Neural progenitor cell (in vitro differentiated cells): ENCODE data around the gene BORCS8. TPM values are rescaled to one million over a fixed set of nuclear protein-coding genes. Genes with fewer than 3 reads are reported as not detected.

Experiments
- DNase-seq: peaks from one replicate; pipeline ENCODE4 v3.0.0-alpha.2; 2016; ENCODE audit warnings: low spot score
- H2AFZ ChIP-seq: fragments of 200-600 bp; sonication (generic); replicated peaks from 2 replicates; pipeline ENCODE4 v1.6.1; 2016; ENCODE audit warnings: antibody characterized with exemption
- H3F3A ChIP-seq: fragments of 200-600 bp; sonication (generic); 2 replicates; pipeline ENCODE4 v1.6.1; 2016; ENCODE audit warnings: antibody characterized with exemption, low read depth
- H3K27ac ChIP-seq: fragments of 200-600 bp; sonication (generic); 2 replicates; pipeline ENCODE4 v1.5.1; 2016; ENCODE audit warnings: mild to moderate bottlenecking
- H3K27me3 ChIP-seq: fragments of 200-600 bp; sonication (generic); 2 replicates; pipeline ENCODE4 v1.6.1; 2016; ENCODE audit warnings: mild to moderate bottlenecking, moderate library complexity
- H3K36me3 ChIP-seq: fragments of 200-600 bp; sonication (generic); 2 replicates; pipeline ENCODE4 v1.5.1; 2016
- H3K4me1 ChIP-seq: fragments of 200-600 bp; sonication (generic); 2 replicates; pipeline ENCODE4 v1.6.1; 2016; ENCODE audit warnings: mixed run types
- H3K4me2 ChIP-seq: fragments of 200-600 bp; sonication (generic); 2 replicates; pipeline ENCODE4 v1.6.1; 2016
- H3K4me3 ChIP-seq: fragments of 200-600 bp; sonication (generic); 2 replicates; pipeline ENCODE4 v1.5.1; 2016
- H3K79me2 ChIP-seq: fragments of 200-600 bp; sonication (generic); 2 replicates; pipeline ENCODE4 v1.6.1; 2016; ENCODE audit warnings: low read depth
- H3K9ac ChIP-seq: fragments of 200-600 bp; sonication (generic); 2 replicates; pipeline ENCODE4 v1.6.1; 2016
- H3K9me3 ChIP-seq: fragments of 200-600 bp; sonication (generic); 2 replicates; pipeline ENCODE4 v1.5.1; 2016; ENCODE audit warnings: low read depth
- H4K20me1 ChIP-seq: fragments of 200-600 bp; sonication (generic); 2 replicates; pipeline ENCODE4 v1.6.1; 2016; ENCODE audit warnings: low read depth
- H3K27ac Mint-ChIP-seq: 3 replicates; pipeline ENCODE4 v1.8.0; 2021; ENCODE audit warnings: mixed read lengths
- H3K27me3 Mint-ChIP-seq: 2 replicates; pipeline ENCODE4 v1.8.0; 2022; ENCODE audit warnings: low read depth, mild to moderate bottlenecking, inconsistent platforms, moderate library complexity, mixed read lengths; ENCODE audit not compliant: insufficient read depth
- H3K36me3 Mint-ChIP-seq: 3 replicates; pipeline ENCODE4 v1.8.0; 2021; ENCODE audit warnings: mixed read lengths
- H3K4me1 Mint-ChIP-seq: 3 replicates; pipeline ENCODE4 v1.8.0; 2021; ENCODE audit warnings: mixed read lengths
- H3K4me3 Mint-ChIP-seq: 3 replicates; pipeline ENCODE4 v1.8.0; 2021; ENCODE audit warnings: mild to moderate bottlenecking, moderate library complexity, mixed read lengths
- H3K9me3 Mint-ChIP-seq: 3 replicates; pipeline ENCODE4 v1.8.0; 2020; ENCODE audit warnings: mixed read lengths
- EZH2 ChIP-seq: fragments of 200-600 bp; sonication (generic); IDR thresholded peaks from 2 replicates; pipeline ENCODE4 v1.6.1; 2017; ENCODE audit warnings: antibody characterized with exemption, mild to moderate bottlenecking, moderate library complexity
- EZH2phosphoT487 ChIP-seq: fragments of 200-600 bp; sonication (generic); IDR thresholded peaks from 2 replicates; pipeline ENCODE4 v1.6.1; 2017; ENCODE audit warnings: antibody characterized with exemption
- total RNA-seq: library from RNA; depleted of rRNA; stranded (reverse); fragments of >200 nt; gene quantifications from 2 replicates; pipeline ENCODE4 v1.2.3, GENCODE V29; 2015; ENCODE audit warnings: low replicate concordance
- TF ChIP-seq, protein P1 (sequence below): fragments of 200-600 bp; sonication (generic); IDR thresholded peaks from 2 replicates; pipeline ENCODE4 v1.5.1; 2017; ENCODE audit warnings: antibody characterized with exemption, mild to moderate bottlenecking

BORCS8 gene
- total RNA-seq, 1 donor from 2014 or later: 6.3 TPM

DNA sequence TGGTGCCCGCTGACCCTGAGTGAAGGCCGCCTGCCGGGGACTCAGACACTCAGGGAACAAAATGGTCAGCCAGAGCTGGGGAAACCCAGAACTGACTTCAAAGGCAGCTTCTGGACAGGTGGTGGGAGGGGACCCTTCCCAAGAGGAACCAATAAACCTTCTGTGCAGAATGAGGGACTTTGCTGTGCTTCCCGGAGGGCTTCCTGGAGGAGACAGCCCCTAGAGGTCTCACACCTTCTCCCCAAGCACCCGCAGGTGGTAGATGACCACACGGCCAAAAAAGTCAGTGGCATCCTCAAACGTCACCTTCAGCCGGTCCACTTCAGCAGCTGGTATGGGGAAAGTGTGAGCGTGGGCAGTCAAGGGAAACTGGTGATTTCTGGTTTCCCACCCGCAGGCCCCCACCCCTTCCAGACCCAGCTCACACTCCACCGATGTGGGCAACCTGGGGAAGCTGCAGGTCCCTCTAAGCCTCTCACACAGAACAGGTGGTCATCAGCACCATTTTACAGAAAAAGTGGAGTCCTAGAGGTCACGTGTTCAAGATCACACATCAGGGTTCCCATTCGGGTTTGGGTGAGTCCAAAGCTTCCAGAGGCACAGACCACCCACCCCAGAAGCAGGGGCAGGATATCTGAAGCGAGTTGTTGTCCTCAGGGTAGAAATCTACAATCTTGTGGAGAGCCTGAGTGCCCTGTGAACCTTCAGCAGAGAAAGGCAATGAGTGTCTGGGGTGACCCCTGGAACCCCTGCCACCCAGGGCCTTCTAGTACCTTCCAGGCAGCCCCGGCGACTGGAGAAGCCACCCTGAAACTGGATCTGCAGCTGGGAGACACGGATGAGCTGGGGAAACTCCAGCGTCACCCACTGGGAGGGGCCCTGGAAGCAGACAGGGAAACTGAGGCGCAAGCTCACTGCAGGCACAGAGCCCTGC, 10.0 kb upstream of the BORCS8 start:
- Mint-ChIP-seq H3K27me3 (peaks cover 12% of the 10 kb centered on the region), H3K4me3 (peak overlapping the region; percentile 90), H3K36me3 (peaks cover 12% of the 10 kb centered on the region), H3K9me3 (no peaks in the 10 kb centered on the region), H3K27ac (no peak overlapping the region), H3K4me1 (peaks cover 14% of the 10 kb centered on the region)
- TF ChIP-seq EZH2 (no peak), EZH2phosphoT487 (no peak)
- TF ChIP-seq, protein P1, sequence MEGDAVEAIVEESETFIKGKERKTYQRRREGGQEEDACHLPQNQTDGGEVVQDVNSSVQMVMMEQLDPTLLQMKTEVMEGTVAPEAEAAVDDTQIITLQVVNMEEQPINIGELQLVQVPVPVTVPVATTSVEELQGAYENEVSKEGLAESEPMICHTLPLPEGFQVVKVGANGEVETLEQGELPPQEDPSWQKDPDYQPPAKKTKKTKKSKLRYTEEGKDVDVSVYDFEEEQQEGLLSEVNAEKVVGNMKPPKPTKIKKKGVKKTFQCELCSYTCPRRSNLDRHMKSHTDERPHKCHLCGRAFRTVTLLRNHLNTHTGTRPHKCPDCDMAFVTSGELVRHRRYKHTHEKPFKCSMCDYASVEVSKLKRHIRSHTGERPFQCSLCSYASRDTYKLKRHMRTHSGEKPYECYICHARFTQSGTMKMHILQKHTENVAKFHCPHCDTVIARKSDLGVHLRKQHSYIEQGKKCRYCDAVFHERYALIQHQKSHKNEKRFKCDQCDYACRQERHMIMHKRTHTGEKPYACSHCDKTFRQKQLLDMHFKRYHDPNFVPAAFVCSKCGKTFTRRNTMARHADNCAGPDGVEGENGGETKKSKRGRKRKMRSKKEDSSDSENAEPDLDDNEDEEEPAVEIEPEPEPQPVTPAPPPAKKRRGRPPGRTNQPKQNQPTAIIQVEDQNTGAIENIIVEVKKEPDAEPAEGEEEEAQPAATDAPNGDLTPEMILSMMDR: no peak
- peaks cover 33% of the 10 kb centered on the region for H3K27me3 ChIP-seq
- peak overlapping the region; percentile 60 for H3K4me3 ChIP-seq
- no peak overlapping the region for H3K9ac ChIP-seq
- no peaks in the 10 kb centered on the region for H3K9me3 ChIP-seq
- no peaks in the 10 kb centered on the region for H3K79me2 ChIP-seq
- H4K20me1 ChIP-seq: peaks cover 4% of the 10 kb centered on the region
- H3K4me2 ChIP-seq: peak overlapping the region; percentile 83
- no peaks in the 10 kb centered on the region for H3K36me3 ChIP-seq
- H3K4me1 ChIP-seq: peaks cover 4% of the 10 kb centered on the region
- peaks cover 26% of the 10 kb centered on the region for H3F3A ChIP-seq
- H2AFZ ChIP-seq: no peak overlapping the region
- no peak for DNase-seq
- no peak overlapping the region for H3K27ac ChIP-seq

DNA sequence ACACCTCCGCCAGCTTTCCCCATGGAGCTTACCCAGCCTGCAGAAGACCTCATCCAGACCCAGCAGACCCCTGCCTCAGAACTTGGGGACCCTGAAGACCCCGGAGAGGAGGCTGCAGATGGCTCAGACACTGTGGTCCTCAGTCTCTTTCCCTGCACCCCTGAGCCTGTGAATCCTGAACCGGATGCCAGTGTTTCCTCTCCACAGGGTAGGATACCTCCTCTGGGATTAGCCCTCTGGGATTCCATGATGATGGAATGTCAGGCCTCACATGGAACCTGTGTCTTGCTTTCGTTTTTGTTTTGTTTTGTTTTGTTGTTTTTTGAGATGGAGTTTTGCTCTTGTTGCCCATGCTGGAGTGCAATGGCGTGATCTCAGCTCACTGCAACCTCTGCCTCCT, 2.0 kb upstream of the BORCS8 start:
- no peak for DNase-seq
- Mint-ChIP-seq H3K27ac (peak overlapping the region; percentile 57), H3K9me3 (no peaks in the 10 kb centered on the region), H3K27me3 (peaks cover 2% of the 10 kb centered on the region), H3K4me1 (peaks cover 9% of the 10 kb centered on the region), H3K4me3 (peak overlapping the region; percentile 95), H3K36me3 (peaks cover 11% of the 10 kb centered on the region)
- Histone ChIP-seq H3K4me1 (peaks cover 8% of the 10 kb centered on the region), H3K79me2 (peaks cover 35% of the 10 kb centered on the region), H3K4me3 (no peak overlapping the region), H3F3A (peaks cover 24% of the 10 kb centered on the region), H3K27me3 (no peaks in the 10 kb centered on the region), H3K27ac (no peak overlapping the region), H2AFZ (no peak overlapping the region), H3K4me2 (no peak overlapping the region), H3K9me3 (no peaks in the 10 kb centered on the region), H4K20me1 (peaks cover 10% of the 10 kb centered on the region), H3K36me3 (no peaks in the 10 kb centered on the region), H3K9ac (no peak overlapping the region)
- TF ChIP-seq EZH2 (no peak), EZH2phosphoT487 (no peak)
- TF ChIP-seq, protein P1: no peak

DNA sequence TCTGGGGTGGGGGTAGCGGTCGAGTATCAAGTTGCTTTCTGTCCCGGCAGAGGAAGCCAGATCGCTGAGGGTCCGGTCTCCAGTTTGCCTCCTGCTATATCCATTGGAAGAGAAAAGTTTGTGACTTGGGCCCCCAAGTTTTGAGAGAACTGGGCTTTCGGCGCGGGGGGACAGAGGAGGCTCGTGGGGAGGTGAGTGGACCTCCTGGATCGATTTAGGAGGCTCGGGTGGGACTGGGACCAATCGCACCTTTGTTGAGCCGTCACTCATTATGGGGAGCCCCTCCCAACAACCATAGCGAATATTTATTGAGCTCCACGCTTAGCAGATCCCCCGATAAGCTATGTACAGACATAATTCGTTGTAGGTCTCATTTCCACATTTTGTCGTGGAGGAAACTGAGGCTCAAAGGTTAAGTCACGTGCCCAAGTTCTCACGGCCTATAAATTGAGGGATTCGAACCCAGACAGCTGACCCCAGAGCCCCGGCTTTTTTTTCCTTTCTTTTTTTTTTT, 1.0 kb upstream of the BORCS8 start:
- Histone ChIP-seq H3F3A (peaks cover 24% of the 10 kb centered on the region), H3K36me3 (no peaks in the 10 kb centered on the region), H3K9me3 (no peaks in the 10 kb centered on the region), H3K4me1 (peaks cover 8% of the 10 kb centered on the region), H2AFZ (peak overlapping the region; percentile 74), H3K4me2 (peak overlapping the region; percentile 90), H3K9ac (peak overlapping the region; percentile 60), H3K27ac (no peak overlapping the region), H3K4me3 (peak overlapping the region; percentile 83), H3K27me3 (no peaks in the 10 kb centered on the region), H4K20me1 (peaks cover 10% of the 10 kb centered on the region), H3K79me2 (peaks cover 35% of the 10 kb centered on the region)
- H3K9me3 Mint-ChIP-seq: no peaks in the 10 kb centered on the region
- H3K4me3 Mint-ChIP-seq: peak overlapping the region; percentile 95
- peaks cover 4% of the 10 kb centered on the region for H3K36me3 Mint-ChIP-seq
- peaks cover 9% of the 10 kb centered on the region for H3K4me1 Mint-ChIP-seq
- H3K27me3 Mint-ChIP-seq: peaks cover 5% of the 10 kb centered on the region
- no peak for DNase-seq
- H3K27ac Mint-ChIP-seq: peak overlapping the region; percentile 90
- TF ChIP-seq EZH2 (no peak), EZH2phosphoT487 (no peak)

DNA sequence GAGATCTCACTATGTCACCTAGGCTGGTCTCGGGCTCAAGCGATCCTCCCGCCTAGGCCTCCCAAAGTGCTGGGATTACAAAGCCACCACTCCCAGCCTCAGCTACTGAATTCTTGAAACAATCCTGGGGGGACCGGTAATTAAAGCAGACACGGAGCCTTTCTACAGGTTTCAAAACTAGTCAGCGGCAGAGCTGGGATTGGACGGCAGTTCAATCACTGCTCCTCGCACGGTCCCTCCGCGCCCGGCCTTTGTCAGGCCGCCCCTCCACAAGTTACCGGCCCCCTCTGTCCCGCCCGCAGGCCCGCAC, 229 bp downstream of the BORCS8 start:
- peaks cover 8% of the 10 kb centered on the region for H3K4me1 ChIP-seq
- Mint-ChIP-seq H3K27ac (peak overlapping the region; percentile 99), H3K4me3 (peak overlapping the region; percentile 95), H3K4me1 (peaks cover 9% of the 10 kb centered on the region), H3K27me3 (peaks cover 5% of the 10 kb centered on the region), H3K9me3 (no peaks in the 10 kb centered on the region), H3K36me3 (peaks cover 2% of the 10 kb centered on the region)
- no peaks in the 10 kb centered on the region for H3K36me3 ChIP-seq
- TF ChIP-seq EZH2phosphoT487: no peak
- TF ChIP-seq EZH2: no peak
- TF ChIP-seq, protein P1: no peak
- peak overlapping the region; percentile 84 for H3K9ac ChIP-seq
- H3K4me3 ChIP-seq: peak overlapping the region; percentile 83
- peaks cover 26% of the 10 kb centered on the region for H3F3A ChIP-seq
- H3K27ac ChIP-seq: peak overlapping the region; percentile 95
- peaks cover 35% of the 10 kb centered on the region for H3K79me2 ChIP-seq
- H3K9me3 ChIP-seq: no peaks in the 10 kb centered on the region
- H3K4me2 ChIP-seq: peak overlapping the region; percentile 86
- H3K27me3 ChIP-seq: no peaks in the 10 kb centered on the region
- H2AFZ ChIP-seq: peak overlapping the region; percentile 97
- H4K20me1 ChIP-seq: peaks cover 10% of the 10 kb centered on the region
- DNase-seq: no peak
